Left ventricle myocardium inferior (tissue), 1 donor: ENCODE data around the gene PALS2. TPM values are rescaled to one million over a fixed set of nuclear protein-coding genes. Genes with fewer than 3 reads are reported as not detected.

Source experiments
- DNase-seq: peaks from one replicate; pipeline ENCODE4 v3.0.0-alpha.2; 2020
- H3K27ac ChIP-seq: fragments of 200-600 bp; replicated peaks from 2 replicates; pipeline ENCODE4 v1.8.0; 2021
- H3K27me3 ChIP-seq: fragments of 200-600 bp; 2 replicates; pipeline ENCODE4 v1.8.0; 2021; ENCODE audit warnings: low read depth
- H3K36me3 ChIP-seq: fragments of 200-600 bp; 2 replicates; pipeline ENCODE4 v1.8.0; 2021
- H3K4me1 ChIP-seq: fragments of 200-600 bp; 2 replicates; pipeline ENCODE4 v1.8.0; 2021
- H3K4me3 ChIP-seq: fragments of 200-600 bp; 2 replicates; pipeline ENCODE4 v1.8.0; 2021; ENCODE audit warnings: mild to moderate bottlenecking, moderate library complexity
- H3K9me3 ChIP-seq: fragments of 200-600 bp; replicated peaks from 2 replicates; pipeline ENCODE4 v1.8.0; 2021
- CTCF ChIP-seq: fragments of 200-600 bp; IDR thresholded peaks from 2 replicates; pipeline ENCODE4 v1.8.0; 2021; ENCODE audit warnings: antibody characterized with exemption, mild to moderate bottlenecking, borderline replicate concordance
- intact Hi-C: fragments of 100-400 bp; cut with micrococcal nuclease; formaldehyde crosslinking; loops from one replicate; pipeline ENCODE4 v1.11.0; 2022
- total RNA-seq: library from RNA; stranded (reverse); fragmentation: NEBNext Ultra II Directional; extraction: Animal tissue kit (Norgen Biotek cat#: 25700); gene quantifications from one replicate; pipeline ENCODE4 v1.2.1, GENCODE V29; 2021
- donor health status: DM: no; HTN: yes; CAD: no; lungs with severe emphysema.

Gene PALS2
- total RNA-seq, 1 donor from 2014 or later, result 7.1 TPM

DNA sequence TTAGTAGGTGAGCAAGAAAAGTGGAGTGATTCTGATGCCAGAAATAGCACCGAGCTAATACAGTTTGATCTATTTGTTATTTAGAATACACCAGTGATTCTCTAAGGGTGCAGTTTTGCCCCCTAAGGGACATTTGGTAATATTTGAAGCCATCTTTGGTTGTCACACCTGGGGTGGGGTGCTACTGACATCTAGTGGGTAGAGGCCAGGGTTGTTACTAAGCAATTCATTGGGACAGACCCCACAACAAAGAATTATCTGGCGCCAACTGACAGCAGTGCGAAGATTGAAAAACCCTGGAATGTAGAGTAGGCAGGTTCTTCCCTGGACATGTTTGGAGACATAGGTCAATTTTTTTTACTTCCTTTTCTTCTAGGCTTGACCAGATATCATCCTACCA is 14.6 kb downstream of the PALS2 start:
- Histone ChIP-seq H3K36me3 (no peaks in the 10 kb centered on the region), H3K4me3 (no peak overlapping the region), H3K27ac (no peak overlapping the region), H3K4me1 (no peaks in the 10 kb centered on the region), H3K27me3 (no peaks in the 10 kb centered on the region), H3K9me3 (no peaks in the 10 kb centered on the region)
- intact Hi-C loops, result no loop called here
- TF ChIP-seq CTCF, result peak; percentile 55
- no peak for DNase-seq

DNA sequence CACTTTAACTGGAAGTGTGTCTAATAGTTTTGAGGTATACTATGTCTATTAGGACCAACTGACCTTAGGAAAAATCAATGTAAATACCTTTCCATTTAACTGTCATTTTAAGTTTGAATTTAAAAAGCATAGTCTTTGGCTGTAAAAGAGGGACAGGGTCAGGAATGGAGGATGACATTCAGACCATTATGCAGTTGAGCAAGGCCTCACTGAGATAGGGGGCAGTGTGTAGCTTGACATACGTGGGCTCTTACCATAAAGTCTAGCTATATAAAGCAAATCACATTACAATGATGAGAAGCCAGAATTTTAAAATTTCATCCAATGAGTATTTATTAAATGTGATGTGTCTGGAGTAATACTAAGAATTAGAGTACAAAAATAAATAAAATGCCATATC is 17.9 kb downstream of the PALS2 start:
- Histone ChIP-seq H3K4me1 (no peaks in the 10 kb centered on the region), H3K36me3 (no peaks in the 10 kb centered on the region), H3K27me3 (no peaks in the 10 kb centered on the region), H3K27ac (no peak overlapping the region), H3K9me3 (no peaks in the 10 kb centered on the region), H3K4me3 (no peak overlapping the region)
- intact Hi-C loops, result no loop called here
- TF ChIP-seq CTCF, result no peak
- no peak for DNase-seq

DNA sequence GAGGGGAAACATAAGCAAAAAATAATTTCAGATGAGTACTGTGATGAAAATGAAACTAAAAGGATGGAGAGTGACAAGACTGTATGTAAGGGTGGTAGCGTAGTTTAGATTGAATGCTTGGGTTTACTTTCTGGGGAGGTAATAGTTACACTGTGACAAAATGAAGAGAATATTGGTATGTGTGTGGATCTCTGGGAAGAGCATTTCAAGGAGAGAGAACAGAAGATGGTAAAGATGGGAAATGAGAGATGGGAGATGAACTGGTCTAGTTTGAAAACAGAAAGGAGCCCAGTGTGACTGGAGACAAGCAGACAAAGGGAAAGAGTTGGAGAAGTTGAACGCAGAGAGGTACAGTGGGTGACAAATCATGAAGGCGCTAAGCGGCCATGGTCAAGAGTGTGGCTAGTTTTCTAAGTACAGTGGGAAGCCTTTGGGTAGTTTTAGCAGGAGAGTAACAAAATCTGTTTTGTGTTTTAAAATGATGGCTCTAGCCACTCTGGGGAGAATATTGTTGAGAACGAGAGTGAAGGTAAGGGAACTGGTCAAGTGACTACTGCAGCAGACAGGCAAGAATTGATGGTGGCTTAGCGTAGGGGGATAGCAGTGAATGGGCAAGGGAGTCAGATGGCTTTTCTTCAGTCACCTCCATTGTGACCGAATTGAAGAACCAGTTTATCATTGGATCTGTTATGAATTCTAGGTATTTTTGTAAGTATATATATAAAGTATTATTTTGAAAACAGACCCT is 22.6 kb downstream of the PALS2 start:
- H3K27ac ChIP-seq, result no peak overlapping the region
- no peaks in the 10 kb centered on the region for H3K27me3 ChIP-seq
- intact Hi-C loops, result no loop called here
- TF ChIP-seq CTCF, result no peak
- no peaks in the 10 kb centered on the region for H3K36me3 ChIP-seq
- H3K9me3 ChIP-seq, result no peaks in the 10 kb centered on the region
- no peak overlapping the region for H3K4me3 ChIP-seq
- DNase-seq, result no peak
- no peaks in the 10 kb centered on the region for H3K4me1 ChIP-seq

DNA sequence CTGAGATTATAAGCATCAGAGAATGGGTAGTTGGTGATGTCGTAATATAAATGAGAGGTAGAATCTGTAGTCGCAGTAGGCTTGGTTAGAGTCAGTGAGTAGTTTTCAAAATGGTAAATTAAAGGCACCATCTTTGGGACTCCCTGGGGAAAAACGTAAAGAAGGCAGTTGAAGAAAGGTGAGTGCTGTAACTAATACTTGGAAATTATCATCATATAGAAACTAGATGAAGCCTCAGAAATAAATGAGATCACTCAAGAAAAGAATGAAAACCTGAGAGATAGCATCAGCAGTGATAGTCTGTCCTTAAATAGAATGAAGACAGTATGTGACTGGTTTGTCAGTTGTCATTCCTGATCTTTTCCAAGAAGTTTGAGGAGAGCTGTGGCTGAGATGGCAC is 23.8 kb downstream of the PALS2 start:
- intact Hi-C loops, result no loop called here
- no peak for TF ChIP-seq CTCF
- H3K27me3 ChIP-seq, result no peaks in the 10 kb centered on the region

GRCh38 chr7:24601600-24601999 is 28.3 kb downstream of the PALS2 start:
- Histone ChIP-seq H3K27me3 (no peaks in the 10 kb centered on the region), H3K36me3 (no peaks in the 10 kb centered on the region), H3K4me3 (no peak overlapping the region), H3K27ac (no peak overlapping the region), H3K9me3 (no peaks in the 10 kb centered on the region), H3K4me1 (no peaks in the 10 kb centered on the region)
- no peak for TF ChIP-seq CTCF
- intact Hi-C loops, result no loop called here
- DNase-seq, result no peak

More for the DNA sequence above, 23.8 kb downstream of the PALS2 start:
- no peak for DNase-seq
- no peaks in the 10 kb centered on the region for H3K9me3 ChIP-seq
- no peak overlapping the region for H3K27ac ChIP-seq
- H3K36me3 ChIP-seq, result no peaks in the 10 kb centered on the region
- no peaks in the 10 kb centered on the region for H3K4me1 ChIP-seq
- H3K4me3 ChIP-seq, result no peak overlapping the region
